ENCODE results near the gene LMAN2.

LMAN2 gene

GRCh38 chr5:177336603-177337494 is 14.6 kb downstream of the LMAN2 start:
- no peak for DNase-seq (ENCODE audit: low read depth, low spot score)
- H3K4me3 ChIP-seq (ENCODE audit: low read depth, low read length): no peak overlapping the region
- POLR2A ChIA-PET: interaction anchor here (0.6 to 0.8 kb wide), 2 partner anchors 12 to 14 kb away, joined by 3 to 4 read pairs; no protein-coding TSS in a partner anchor
- CTCF ChIA-PET: interaction anchor here (1.0 to 1.7 kb wide), 7 partner anchors 8 to 225 kb away, joined by 3 to 5 read pairs (median 4); no protein-coding TSS in a partner anchor
- TF ChIP-seq CTCF (IDR thresholded peaks at IDR 0.05; ENCODE audit: insufficient read depth, low read length, missing control alignments): no peak

GRCh38 chr5:177336112-177336511 is 15.4 kb downstream of the LMAN2 start:
- peak; percentile 49 for TF ChIP-seq CTCF (IDR thresholded peaks at IDR 0.05; ENCODE audit: insufficient read depth, low read length, missing control alignments)
- ChIA-PET POLR2A (no interaction called here), CTCF (interaction anchor here (1.0 to 1.5 kb wide), 7 partner anchors 9 to 225 kb away, joined by 3 to 5 read pairs (median 4); no protein-coding TSS in a partner anchor)
- no peak for DNase-seq (ENCODE audit: low read depth, low spot score)
- H3K4me3 ChIP-seq (ENCODE audit: low read depth, low read length): no peak overlapping the region

GRCh38 chr5:177335701-177336065 is 15.8 kb downstream of the LMAN2 start:
- DNase-seq (ENCODE audit: low read depth, low spot score): no peak
- no peak overlapping the region for H3K4me3 ChIP-seq (ENCODE audit: low read depth, low read length)
- CTCF ChIA-PET: interaction anchor here (1.0 to 1.5 kb wide), 6 partner anchors 9 to 224 kb away, joined by 3 to 5 read pairs (median 4); no protein-coding TSS in a partner anchor
- POLR2A ChIA-PET: no interaction called here
- TF ChIP-seq CTCF (IDR thresholded peaks at IDR 0.05; ENCODE audit: insufficient read depth, low read length, missing control alignments): no peak

- CTCF ChIA-PET: interaction anchor here (0.6 to 2.1 kb wide), 9 partner anchors 10 to 221 kb away, joined by 3 to 9 read pairs (median 3); no protein-coding TSS in a partner anchor
These were observed 16.4 kb downstream of the LMAN2 start for GRCh38 chr5:177334781-177335700.

DNA sequence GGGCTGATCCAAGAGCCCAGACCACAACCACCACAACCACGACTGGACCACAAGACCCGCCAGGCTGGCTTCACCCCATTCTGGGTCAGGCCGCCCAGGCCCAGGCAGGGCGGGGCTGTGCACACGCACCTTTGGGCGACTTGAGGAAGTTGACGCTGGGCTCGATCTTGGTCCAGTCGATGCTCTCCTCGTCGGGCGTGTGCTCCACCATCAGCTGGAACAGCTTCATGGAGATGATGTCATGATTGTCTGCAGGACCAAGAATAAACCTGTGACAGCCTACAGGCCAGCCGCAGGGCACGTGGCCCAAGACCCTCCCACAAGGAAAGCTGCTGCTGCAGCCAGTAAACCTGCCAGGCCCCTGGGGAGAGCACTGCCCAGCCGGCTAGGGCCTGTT is 17.3 kb downstream of the LMAN2 start:
- ChIA-PET POLR2A (no interaction called here), CTCF (interaction anchor here (0.9 to 2.1 kb wide), 3 partner anchors 9 to 221 kb away, joined by 3 to 9 read pairs (median 5); no protein-coding TSS in a partner anchor)
- no peak for DNase-seq (ENCODE audit: low read depth, low spot score)
- no peak for TF ChIP-seq CTCF (IDR thresholded peaks at IDR 0.05; ENCODE audit: insufficient read depth, low read length, missing control alignments)
- H3K4me3 ChIP-seq (ENCODE audit: low read depth, low read length): no peak overlapping the region

More at GRCh38 chr5:177334781-177335700, 16.4 kb downstream of the LMAN2 start:
- DNase-seq (ENCODE audit: low read depth, low spot score): no peak
- TF ChIP-seq CTCF (IDR thresholded peaks at IDR 0.05; ENCODE audit: insufficient read depth, low read length, missing control alignments): no peak
- H3K4me3 ChIP-seq (ENCODE audit: low read depth, low read length): no peak overlapping the region
- POLR2A ChIA-PET: no interaction called here

All from AG04449 (cell line).